Keratinocyte (primary cell): ENCODE measurements around the gene CDH13.

Experiments
- EZH2 ChIP-seq: IDR thresholded peaks from one replicate; pipeline ENCODE4 v1.6.1; 2012; ENCODE audit warnings: inconsistent platforms, mild to moderate bottlenecking, low read length, moderate library complexity
- TF ChIP-seq, protein P1 (sequence below), 3 experiments: IDR thresholded peaks in 1 of 3; conservative IDR thresholded peaks in 1 of 3; optimal IDR thresholded peaks in 1 of 3; 2 replicates in 2 of 3; 3 replicates in 1 of 3; pipeline versions ENCODE3 to v1.5.1; 2011; ENCODE audit warnings: low read length in 3 of 3, mild to moderate bottlenecking in 3 of 3, moderate library complexity in 2 of 3, control low read depth in 1 of 3, inconsistent platforms in 1 of 3; ENCODE audit not compliant: insufficient read depth in 2 of 3; ENCODE audit errors: extremely low read depth in 1 of 3

DNA sequence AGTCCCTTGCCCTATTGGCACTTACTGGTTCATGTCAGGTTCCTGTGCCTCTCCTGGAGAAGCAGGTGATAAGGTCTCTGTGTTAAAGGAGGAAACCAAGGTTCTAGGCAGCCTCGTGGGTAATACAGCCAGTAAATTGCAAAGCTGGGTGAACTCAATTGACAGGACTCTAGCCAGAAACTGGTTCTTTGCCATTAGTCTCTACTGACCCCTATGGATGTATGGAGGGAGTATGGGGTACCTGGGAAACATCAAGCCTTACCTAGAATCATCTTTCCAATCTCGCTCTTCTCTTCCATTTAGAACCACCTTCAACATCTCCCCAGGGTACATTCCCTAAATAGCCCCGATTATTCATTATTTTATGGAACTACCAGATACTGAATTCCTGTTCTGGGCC, 169.3 kb downstream of the CDH13 start:
- TF ChIP-seq, protein P1, sequence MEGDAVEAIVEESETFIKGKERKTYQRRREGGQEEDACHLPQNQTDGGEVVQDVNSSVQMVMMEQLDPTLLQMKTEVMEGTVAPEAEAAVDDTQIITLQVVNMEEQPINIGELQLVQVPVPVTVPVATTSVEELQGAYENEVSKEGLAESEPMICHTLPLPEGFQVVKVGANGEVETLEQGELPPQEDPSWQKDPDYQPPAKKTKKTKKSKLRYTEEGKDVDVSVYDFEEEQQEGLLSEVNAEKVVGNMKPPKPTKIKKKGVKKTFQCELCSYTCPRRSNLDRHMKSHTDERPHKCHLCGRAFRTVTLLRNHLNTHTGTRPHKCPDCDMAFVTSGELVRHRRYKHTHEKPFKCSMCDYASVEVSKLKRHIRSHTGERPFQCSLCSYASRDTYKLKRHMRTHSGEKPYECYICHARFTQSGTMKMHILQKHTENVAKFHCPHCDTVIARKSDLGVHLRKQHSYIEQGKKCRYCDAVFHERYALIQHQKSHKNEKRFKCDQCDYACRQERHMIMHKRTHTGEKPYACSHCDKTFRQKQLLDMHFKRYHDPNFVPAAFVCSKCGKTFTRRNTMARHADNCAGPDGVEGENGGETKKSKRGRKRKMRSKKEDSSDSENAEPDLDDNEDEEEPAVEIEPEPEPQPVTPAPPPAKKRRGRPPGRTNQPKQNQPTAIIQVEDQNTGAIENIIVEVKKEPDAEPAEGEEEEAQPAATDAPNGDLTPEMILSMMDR (optimal IDR thresholded peaks at IDR 0.05 in 1 of 3, IDR thresholded peaks at IDR 0.05 in 1 of 3, conservative IDR thresholded peaks at IDR 0.05 in 1 of 3; ENCODE audit: extremely low read depth in 1 of 3, insufficient read depth in 2 of 3, low read length in 3 of 3) = no peak
- TF ChIP-seq EZH2 = no peak
